H7 (cell line): ENCODE data around the gene GSN. TPM values are rescaled to one million over a fixed set of nuclear protein-coding genes. Genes with fewer than 3 reads are reported as not detected.

Source experiments
- DNase-seq: peaks from one replicate; pipeline ENCODE4 v3.0.0; 2012
- H3K27me3 ChIP-seq: 2 replicates; pipeline ENCODE4 v1.6.0; 2011; ENCODE audit warnings: mild to moderate bottlenecking, low read length; ENCODE audit not compliant: control insufficient read depth, insufficient read depth
- H3K36me3 ChIP-seq: replicated peaks from 2 replicates; pipeline ENCODE4 v1.5.1; 2011; ENCODE audit warnings: low read length; ENCODE audit not compliant: control insufficient read depth, insufficient read depth
- H3K4me3 ChIP-seq: 2 replicates; pipeline ENCODE4 v1.5.1; 2011; ENCODE audit warnings: low read depth, mild to moderate bottlenecking, control low read depth, low read length, moderate library complexity; ENCODE audit not compliant: insufficient read depth
- total RNA-seq: library from RNA; depleted of rRNA; stranded (reverse); fragments of >200 nt; shearing (Covaris generic); gene quantifications from 2 replicates; pipeline ENCODE4 v1.2.3, GENCODE V29; 2014

GSN gene
- total RNA-seq, 1 experiment from 2014 or later = 73.0 TPM

GRCh38 chr9:121322737-121323448 is 54.9 kb downstream of the GSN start:
- H3K36me3 ChIP-seq = no peaks in the 10 kb centered on the region; the same call in 1 of the 2 replicates
- no peaks in the 10 kb centered on the region for H3K27me3 ChIP-seq
- no peak for DNase-seq
- H3K4me3 ChIP-seq = no peak overlapping the region

- no peaks in the 10 kb centered on the region for H3K27me3 ChIP-seq
- DNase-seq = no peak
- H3K4me3 ChIP-seq = no peak overlapping the region
Measured at GRCh38 chr9:121323449-121324151, 55.6 kb downstream of the GSN start.

GRCh38 chr9:121324316-121324715 is 56.4 kb downstream of the GSN start:
- no peak for DNase-seq
- H3K4me3 ChIP-seq = no peak overlapping the region
- no peaks in the 10 kb centered on the region; the same call in 1 of the 2 replicates for H3K36me3 ChIP-seq
- no peaks in the 10 kb centered on the region for H3K27me3 ChIP-seq

More at GRCh38 chr9:121323449-121324151, 55.6 kb downstream of the GSN start:
- H3K36me3 ChIP-seq = no peaks in the 10 kb centered on the region; the same call in 1 of the 2 replicates

GRCh38 chr9:121324755-121325154 is 56.8 kb downstream of the GSN start:
- Histone ChIP-seq H3K4me3 (no peak overlapping the region), H3K36me3 (no peaks in the 10 kb centered on the region; the same call in 1 of the 2 replicates), H3K27me3 (no peaks in the 10 kb centered on the region)
- no peak for DNase-seq

- Histone ChIP-seq H3K4me3 (no peak overlapping the region), H3K36me3 (no peaks in the 10 kb centered on the region; the same call in 1 of the 2 replicates), H3K27me3 (no peaks in the 10 kb centered on the region)
- DNase-seq = no peak
Measured at GRCh38 chr9:121325387-121325786, 57.4 kb downstream of the GSN start.

GRCh38 chr9:121326130-121326838 is 58.3 kb downstream of the GSN start:
- no peak for DNase-seq
- Histone ChIP-seq H3K4me3 (no peak overlapping the region), H3K36me3 (no peaks in the 10 kb centered on the region; the same call in 1 of the 2 replicates), H3K27me3 (no peaks in the 10 kb centered on the region)

GRCh38 chr9:121326901-121327613 is 59.1 kb downstream of the GSN start:
- Histone ChIP-seq H3K27me3 (no peaks in the 10 kb centered on the region), H3K36me3 (no peaks in the 10 kb centered on the region; the same call in 1 of the 2 replicates), H3K4me3 (no peak overlapping the region)
- no peak for DNase-seq

- no peak for DNase-seq
- no peaks in the 10 kb centered on the region; the same call in 1 of the 2 replicates for H3K36me3 ChIP-seq
- H3K27me3 ChIP-seq = no peaks in the 10 kb centered on the region
- no peak overlapping the region for H3K4me3 ChIP-seq
Measured at GRCh38 chr9:121328476-121328875, 60.5 kb downstream of the GSN start.

GRCh38 chr9:121328876-121329681 is 61.1 kb downstream of the GSN start:
- no peaks in the 10 kb centered on the region for H3K27me3 ChIP-seq
- no peaks in the 10 kb centered on the region; the same call in 1 of the 2 replicates for H3K36me3 ChIP-seq
- H3K4me3 ChIP-seq = no peak overlapping the region
- DNase-seq = no peak

- DNase-seq = no peak
- Histone ChIP-seq H3K27me3 (no peaks in the 10 kb centered on the region), H3K36me3 (no peaks in the 10 kb centered on the region; the same call in 1 of the 2 replicates), H3K4me3 (no peak overlapping the region)
Measured at GRCh38 chr9:121331549-121331948, 63.6 kb downstream of the GSN start.

GRCh38 chr9:121331992-121332685 is 64.2 kb downstream of the GSN start:
- peak; percentile 58 for DNase-seq
- no peaks in the 10 kb centered on the region for H3K27me3 ChIP-seq

GRCh38 chr9:121333950-121334773 is 66.2 kb downstream of the GSN start:
- H3K27me3 ChIP-seq = no peaks in the 10 kb centered on the region
- no peak for DNase-seq
- H3K4me3 ChIP-seq = no peak overlapping the region
- H3K36me3 ChIP-seq = no peaks in the 10 kb centered on the region

More at GRCh38 chr9:121331992-121332685, 64.2 kb downstream of the GSN start:
- Histone ChIP-seq H3K4me3 (no peak overlapping the region), H3K36me3 (no peaks in the 10 kb centered on the region; the same call in 1 of the 2 replicates)
